AG04450 (cell line): Measurements from ENCODE around the gene PRAF2. TPM values are rescaled to one million over a fixed set of nuclear protein-coding genes. Genes with fewer than 3 reads are reported as not detected.

ENCODE experiments used
- CTCF ChIA-PET: fragments of 300-600, 350-600 bp; formaldehyde crosslinking; extraction: SDS; loops from one replicate; lab custom pipeline; 2022; ENCODE audit warnings: antibody characterized with exemption, inconsistent platforms; lab: Charles Lee
- POLR2A ChIA-PET: fragments of 350-600 bp; formaldehyde crosslinking; extraction: SDS; loops from one replicate; lab custom pipeline; 2021; ENCODE audit warnings: antibody characterized with exemption, inconsistent platforms; lab: Yijun Ruan, JAX
- DNase-seq: peaks from one replicate; pipeline ENCODE4 v3.0.0-alpha.2; 2011; ENCODE audit warnings: low read depth, low spot score
- H3K27ac ChIP-seq: one replicate; pipeline ENCODE4 v1.5.1; 2012; ENCODE audit warnings: low read depth, low read length, control low read depth
- H3K27me3 ChIP-seq: one replicate; pipeline ENCODE4 v1.6.0; 2012; ENCODE audit warnings: low read length; ENCODE audit not compliant: control insufficient read depth, insufficient read depth
- H3K4me3 ChIP-seq: 2 replicates; pipeline ENCODE4 v1.5.1; 2011; ENCODE audit warnings: mild to moderate bottlenecking, low read depth, low read length, control low read depth
- H3K9me3 ChIP-seq: 2 replicates; pipeline ENCODE4 v1.5.1; 2012; ENCODE audit warnings: low read length; ENCODE audit not compliant: control insufficient read depth, insufficient read depth
- polyA plus RNA-seq: library from polyadenylated mRNA; depleted of rRNA; stranded (reverse); fragments of >200 nt; gene quantifications from 2 replicates; pipeline ENCODE4 v1.2.3, GENCODE V29; 2011
- TF ChIP-seq, protein P1 (sequence below): IDR thresholded peaks from 2 replicates; pipeline ENCODE4 v1.5.1; 2011; ENCODE audit warnings: low read depth, low read length, control low read depth, inconsistent platforms

PRAF2 gene
- polyA plus RNA-seq, 1 experiment, result 27.6 TPM

DNA sequence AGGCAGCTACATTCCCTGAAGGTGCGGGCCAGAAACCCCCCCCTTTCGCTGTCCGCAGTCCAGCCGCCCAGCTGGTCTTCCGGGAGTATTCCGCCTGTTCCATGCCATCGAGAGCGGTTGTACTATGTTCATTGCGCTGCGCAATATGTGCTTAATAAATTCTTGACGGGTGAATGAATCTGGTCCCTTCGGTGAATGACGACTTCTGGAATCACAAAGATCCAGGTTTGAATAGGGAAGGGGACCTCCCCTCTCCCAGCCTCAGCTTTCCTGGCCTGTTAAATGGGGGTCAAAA is 29.9 kb downstream of the PRAF2 start:
- H3K27ac ChIP-seq, result peak overlapping the region; percentile 52
- CTCF ChIA-PET, result interaction anchor here (0.9 to 1.4 kb wide), 4 partner anchors 9 to 98 kb away, joined by 3 to 6 read pairs (median 4); no protein-coding TSS in a partner anchor
- H3K9me3 ChIP-seq, result no peaks in the 10 kb centered on the region
- no peaks in the 10 kb centered on the region for H3K27me3 ChIP-seq
- TF ChIP-seq, protein P1, sequence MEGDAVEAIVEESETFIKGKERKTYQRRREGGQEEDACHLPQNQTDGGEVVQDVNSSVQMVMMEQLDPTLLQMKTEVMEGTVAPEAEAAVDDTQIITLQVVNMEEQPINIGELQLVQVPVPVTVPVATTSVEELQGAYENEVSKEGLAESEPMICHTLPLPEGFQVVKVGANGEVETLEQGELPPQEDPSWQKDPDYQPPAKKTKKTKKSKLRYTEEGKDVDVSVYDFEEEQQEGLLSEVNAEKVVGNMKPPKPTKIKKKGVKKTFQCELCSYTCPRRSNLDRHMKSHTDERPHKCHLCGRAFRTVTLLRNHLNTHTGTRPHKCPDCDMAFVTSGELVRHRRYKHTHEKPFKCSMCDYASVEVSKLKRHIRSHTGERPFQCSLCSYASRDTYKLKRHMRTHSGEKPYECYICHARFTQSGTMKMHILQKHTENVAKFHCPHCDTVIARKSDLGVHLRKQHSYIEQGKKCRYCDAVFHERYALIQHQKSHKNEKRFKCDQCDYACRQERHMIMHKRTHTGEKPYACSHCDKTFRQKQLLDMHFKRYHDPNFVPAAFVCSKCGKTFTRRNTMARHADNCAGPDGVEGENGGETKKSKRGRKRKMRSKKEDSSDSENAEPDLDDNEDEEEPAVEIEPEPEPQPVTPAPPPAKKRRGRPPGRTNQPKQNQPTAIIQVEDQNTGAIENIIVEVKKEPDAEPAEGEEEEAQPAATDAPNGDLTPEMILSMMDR, result no peak
- DNase-seq, result no peak
- H3K4me3 ChIP-seq, result peak overlapping the region; percentile 40
- POLR2A ChIA-PET, result interaction anchor here (0.5 to 1.6 kb wide), 3 partner anchors 9 to 64 kb away, joined by 3 to 4 read pairs (median 3); partner anchors contain the start of gene PRAF2

DNA sequence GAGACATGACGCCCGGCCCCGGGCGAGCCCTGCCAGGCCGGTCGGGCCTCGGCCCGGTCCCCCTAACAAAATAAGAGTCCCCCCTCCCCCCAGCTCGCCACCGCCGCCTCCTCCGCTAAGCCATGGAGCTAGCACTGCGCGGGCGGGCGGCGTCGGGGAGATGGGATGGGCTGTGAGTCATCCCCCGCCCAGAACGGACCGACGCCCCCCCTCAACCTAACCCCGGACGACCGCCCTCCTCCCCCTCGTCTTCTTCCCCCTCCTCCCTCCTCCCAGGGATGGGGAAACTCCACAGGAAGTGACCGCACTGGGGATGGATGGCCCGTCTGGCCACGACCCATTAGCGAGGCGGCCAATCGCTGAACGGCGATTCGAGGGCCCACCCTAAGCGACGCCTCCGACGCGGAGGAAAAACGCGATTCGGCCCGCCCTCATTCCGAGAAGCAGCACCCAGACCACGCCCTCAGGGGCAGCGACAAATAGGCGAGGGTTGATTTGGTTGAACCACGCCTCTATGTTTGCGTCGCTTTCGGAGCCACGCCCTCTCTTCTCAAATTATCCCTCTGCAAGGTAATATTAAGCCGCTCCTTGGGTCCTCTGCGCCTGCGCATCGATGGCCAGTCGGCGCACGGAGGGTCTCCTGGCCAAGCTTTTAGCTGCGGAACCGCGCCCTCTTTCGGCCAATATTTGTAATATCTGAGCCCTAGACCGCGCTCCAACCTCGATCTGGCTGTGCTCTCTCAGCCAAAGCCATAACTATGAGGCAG is 30.4 kb downstream of the PRAF2 start, which contains the start of gene TFE3:
Gene TFE3, minus strand, starts transcription at position 138 of the 767 bp plus-strand sequence. Its CDS starts 131 bp downstream, at position 7.
- ChIA-PET POLR2A (interaction anchor here (0.5 to 2.5 kb wide), 12 partner anchors 9 to 1393 kb away, joined by 3 to 20 read pairs (median 4); partner anchors contain the start of genes ELK1, GRIPAP1, KCND1 and PQBP1), CTCF (interaction anchor here (0.6 to 1.4 kb wide), 6 partner anchors 10 to 1972 kb away, joined by 3 to 6 read pairs (median 4); partner anchors contain the start of gene KCND1)
- no peaks in the 10 kb centered on the region for H3K27me3 ChIP-seq
- H3K9me3 ChIP-seq, result no peaks in the 10 kb centered on the region
- peak within 1 kb of the TSS; percentile 79 for H3K4me3 ChIP-seq
- DNase-seq, result peak; percentile 97
- peak within 1 kb of the TSS; percentile 89 for H3K27ac ChIP-seq
- TF ChIP-seq, protein P1, result peak; percentile 56

DNA sequence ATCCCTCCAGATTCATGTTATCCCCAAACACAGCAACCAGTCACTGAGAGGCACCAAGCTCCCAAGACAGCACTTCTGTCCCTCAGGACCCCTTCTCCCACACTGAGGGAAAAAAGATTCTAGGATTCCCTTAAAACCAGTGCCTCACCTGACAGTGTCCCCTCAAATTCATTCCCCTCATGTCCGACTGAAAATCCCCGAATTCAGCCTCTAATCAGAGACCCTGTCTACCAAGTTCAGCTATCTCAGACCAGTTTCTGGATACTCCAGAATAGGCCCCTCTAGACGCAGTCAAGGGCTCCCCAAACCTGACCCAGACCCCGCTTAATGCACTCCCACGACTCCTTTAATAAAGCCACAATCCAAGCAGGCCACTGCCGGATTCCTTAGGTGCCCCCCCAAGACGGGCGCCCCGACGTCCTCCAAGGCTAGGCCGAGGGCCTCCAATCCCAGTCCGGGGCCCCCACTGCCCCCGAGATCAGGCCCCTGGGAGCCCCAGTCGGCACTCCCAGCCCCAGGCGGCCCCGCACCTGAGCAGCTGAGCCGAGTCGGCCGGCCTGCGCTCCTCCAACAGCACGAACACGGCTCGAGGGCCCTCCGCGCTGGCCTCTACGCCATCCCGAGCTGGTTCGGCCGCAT is 31.1 kb downstream of the PRAF2 start:
- Histone ChIP-seq H3K4me3 (peak overlapping the region; percentile 79), H3K27me3 (no peaks in the 10 kb centered on the region), H3K9me3 (no peaks in the 10 kb centered on the region), H3K27ac (peak overlapping the region; percentile 89)
- TF ChIP-seq, protein P1, result no peak
- ChIA-PET POLR2A (interaction anchor here (0.6 to 2.5 kb wide), 14 partner anchors 8 to 1392 kb away, joined by 3 to 20 read pairs (median 5); partner anchors contain the start of genes ELK1, GRIPAP1, KCND1 and PQBP1), CTCF (interaction anchor here (0.6 to 0.7 kb wide), 2 partner anchors 71 to 1972 kb away, joined by 3 read pairs; partner anchors contain the start of gene KCND1)
- no peak for DNase-seq

DNA sequence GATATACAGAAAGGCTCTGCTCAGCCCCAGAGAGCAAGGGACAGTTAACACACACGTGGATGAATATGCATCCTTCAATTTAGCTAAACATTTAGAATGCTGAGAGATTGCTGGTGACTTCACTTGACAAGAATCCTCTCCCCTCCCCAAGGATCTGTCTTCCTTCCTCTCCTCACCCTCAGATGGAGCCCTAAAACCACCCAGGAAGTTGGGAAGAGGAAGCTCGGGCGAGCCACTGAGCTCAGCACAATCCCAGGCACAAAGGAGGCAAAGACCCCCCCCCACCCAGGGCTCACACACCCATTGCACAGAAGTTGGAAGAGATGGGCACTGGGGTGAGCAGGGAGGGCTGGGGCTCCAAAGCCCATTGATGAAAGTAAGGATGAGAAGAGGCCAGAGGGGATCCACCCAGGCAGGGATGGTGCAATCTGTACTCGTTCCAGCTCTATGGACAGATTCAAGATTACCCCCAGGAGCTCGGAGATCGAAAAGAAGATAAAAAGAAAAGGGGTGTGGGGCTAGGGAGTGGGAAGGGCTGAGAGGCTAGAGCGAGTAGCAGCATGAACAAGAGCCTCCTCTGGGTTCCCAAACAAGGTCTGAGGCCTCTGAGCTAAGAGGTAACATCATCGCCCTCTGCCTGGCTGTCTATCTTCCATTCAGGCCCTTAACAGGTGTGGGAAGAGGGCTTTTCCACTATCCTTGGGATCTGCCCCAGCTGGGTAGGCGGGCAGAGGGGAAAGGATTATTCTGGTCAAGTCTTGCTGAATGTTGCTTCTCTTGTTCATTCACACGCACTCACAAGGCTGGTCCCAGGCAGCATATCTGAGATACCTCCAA is 31.8 kb downstream of the PRAF2 start:
- H3K4me3 ChIP-seq, result peak overlapping the region; percentile 79
- H3K27ac ChIP-seq, result peak overlapping the region; percentile 89
- DNase-seq, result peak; percentile 29
- H3K27me3 ChIP-seq, result no peaks in the 10 kb centered on the region
- ChIA-PET POLR2A (interaction anchor here (0.6 to 2.5 kb wide), 11 partner anchors 26 to 150 kb away, joined by 3 to 20 read pairs (median 6); partner anchors contain the start of genes GRIPAP1, PRAF2 and WDR45), CTCF (interaction anchor here (2.0 kb wide), 1 partner anchor 114 kb away, joined by 6 read pairs; no protein-coding TSS in a partner anchor)
- TF ChIP-seq, protein P1, result no peak
- H3K9me3 ChIP-seq, result no peaks in the 10 kb centered on the region
